DOHH2 (cell line): Measurements from ENCODE around the gene ZBED1.
"Not testable (repeated sequence)": the region's sequence is repeated elsewhere in the genome, so short reads cannot be mapped to it uniquely, and the experiment has no call there.

ENCODE experiments used
- H3F3A ChIP-seq: fragments of 200-600 bp; sonication (generic), shearing (Covaris generic); 2 replicates; pipeline ENCODE4 v1.6.0; 2016; ENCODE audit warnings: antibody characterized with exemption, mild to moderate bottlenecking; ENCODE audit not compliant: control insufficient read depth, insufficient read depth
- H3K27ac ChIP-seq: fragments of 200-600 bp; sonication (generic); 2 replicates; pipeline ENCODE4 v1.5.1; 2014; ENCODE audit warnings: low read depth, mild to moderate bottlenecking, low read length, moderate library complexity
- H3K27me3 ChIP-seq: fragments of 200-600 bp; sonication (generic); 2 replicates; pipeline ENCODE4 v1.6.1; 2014; ENCODE audit warnings: mild to moderate bottlenecking, low read length, mixed read lengths; ENCODE audit not compliant: control insufficient read depth
- H3K36me3 ChIP-seq: fragments of 200-600 bp; sonication (generic); 2 replicates; pipeline ENCODE4 v1.6.1; 2014; ENCODE audit warnings: mild to moderate bottlenecking, low read length, moderate library complexity, mixed read lengths; ENCODE audit not compliant: control insufficient read depth
- H3K4me1 ChIP-seq: fragments of 200-600 bp; sonication (generic); 2 replicates; pipeline ENCODE4 v1.6.1; 2014; ENCODE audit warnings: mild to moderate bottlenecking, low read length, mixed read lengths; ENCODE audit not compliant: control insufficient read depth
- H3K4me2 ChIP-seq: fragments of 200-600 bp; sonication (generic); 2 replicates; pipeline ENCODE4 v1.6.0; 2014; ENCODE audit warnings: mild to moderate bottlenecking, low read length, moderate library complexity
- H3K4me3 ChIP-seq: fragments of 200-600 bp; sonication (generic); 2 replicates; pipeline ENCODE4 v1.5.1; 2014; ENCODE audit warnings: mild to moderate bottlenecking, low read length, mixed read lengths
- H3K79me2 ChIP-seq: fragments of 200-600 bp; sonication (generic); 2 replicates; pipeline ENCODE4 v1.6.1; 2014; ENCODE audit warnings: mild to moderate bottlenecking, low read length, mixed read lengths; ENCODE audit not compliant: control insufficient read depth
- H3K9me2 ChIP-seq: fragments of 200-600 bp; sonication (generic); replicated peaks from 2 replicates; pipeline ENCODE4 v1.6.1; 2014; ENCODE audit warnings: mild to moderate bottlenecking, low read length, mixed read lengths; ENCODE audit not compliant: control insufficient read depth
- H3K9me3 ChIP-seq: fragments of 200-600 bp; sonication (generic); 2 replicates; pipeline ENCODE4 v1.6.1; 2014; ENCODE audit warnings: antibody characterized with exemption, low read length, mixed read lengths; ENCODE audit not compliant: control insufficient read depth, insufficient read depth
- H4K20me1 ChIP-seq: fragments of 200-600 bp; sonication (generic); 2 replicates; pipeline ENCODE4 v1.6.0; 2014; ENCODE audit warnings: low read depth, mild to moderate bottlenecking, antibody characterized with exemption, low read length, moderate library complexity; ENCODE audit not compliant: control insufficient read depth, insufficient read depth
- CTCF ChIP-seq: fragments of 200-600 bp; sonication (generic); IDR thresholded peaks from one replicate; pipeline ENCODE4 v1.5.1; 2014; ENCODE audit warnings: antibody characterized with exemption, mild to moderate bottlenecking, low read depth, low read length; ENCODE audit not compliant: poor library complexity, severe bottlenecking
- EZH2phosphoT487 ChIP-seq: fragments of 200-600 bp; sonication (generic); IDR thresholded peaks from 2 replicates; pipeline ENCODE4 v1.6.1; 2017; ENCODE audit warnings: borderline replicate concordance, mild to moderate bottlenecking, antibody characterized with exemption, low read length, moderate library complexity, mixed read lengths

Gene ZBED1

GRCh38 chrX:2462074-2462473 is 38.7 kb downstream of the ZBED1 start:
- Histone ChIP-seq H4K20me1 (no peaks in the 10 kb centered on the region), H3K9me2 (no peaks in the 10 kb centered on the region), H3K79me2 (peaks cover 45% of the 10 kb centered on the region), H3K27me3 (no peaks in the 10 kb centered on the region), H3F3A (no peaks in the 10 kb centered on the region), H3K9me3 (no peaks in the 10 kb centered on the region), H3K4me1 (no peaks in the 10 kb centered on the region), H3K27ac (no peak overlapping the region), H3K4me3 (no peak overlapping the region), H3K36me3 (no peaks in the 10 kb centered on the region), H3K4me2 (no peak overlapping the region)
- TF ChIP-seq CTCF: no peak
- no peak for TF ChIP-seq EZH2phosphoT487

- H3K4me1 ChIP-seq: no peaks in the 10 kb centered on the region
- no peak for TF ChIP-seq EZH2phosphoT487
- TF ChIP-seq CTCF: no peak
- H4K20me1 ChIP-seq: no peaks in the 10 kb centered on the region
- no peaks in the 10 kb centered on the region for H3K9me3 ChIP-seq
- H3K79me2 ChIP-seq: peaks cover 47% of the 10 kb centered on the region
- H3K9me2 ChIP-seq: no peaks in the 10 kb centered on the region
- no peaks in the 10 kb centered on the region for H3K27me3 ChIP-seq
- H3K27ac ChIP-seq: no peak overlapping the region
- no peaks in the 10 kb centered on the region for H3F3A ChIP-seq
- no peak overlapping the region for H3K4me3 ChIP-seq
- H3K36me3 ChIP-seq: no peaks in the 10 kb centered on the region
- no peak overlapping the region for H3K4me2 ChIP-seq
Measured at GRCh38 chrX:2461711-2462016, 39.1 kb downstream of the ZBED1 start.

GRCh38 chrX:2460821-2461710 is 39.7 kb downstream of the ZBED1 start:
- peaks cover 42% of the 10 kb centered on the region for H3K79me2 ChIP-seq

GRCh38 chrX:2460048-2460447 is 40.7 kb downstream of the ZBED1 start:
- H3K9me3 ChIP-seq, H3F3A ChIP-seq, H3K36me3 ChIP-seq, H3K9me2 ChIP-seq, H3K4me1 ChIP-seq, H3K4me3 ChIP-seq, H3K27ac ChIP-seq, H3K27me3 ChIP-seq, H3K4me2 ChIP-seq, H4K20me1 ChIP-seq: not testable (repeated sequence)
- H3K79me2 ChIP-seq: peaks cover 38% of the 10 kb centered on the region

More at GRCh38 chrX:2460821-2461710, 39.7 kb downstream of the ZBED1 start:
- not testable (repeated sequence) for H3K9me2 ChIP-seq, H3K4me3 ChIP-seq, H3K36me3 ChIP-seq, H3K9me3 ChIP-seq, H3K27ac ChIP-seq, H3K4me2 ChIP-seq, H3F3A ChIP-seq, H3K4me1 ChIP-seq, H4K20me1 ChIP-seq, H3K27me3 ChIP-seq
